GM12891 (cell line): ENCODE data around the gene PAX4.

ENCODE experiments used
- POLR2A ChIP-seq: IDR thresholded peaks from 2 replicates; pipeline ENCODE4 v1.6.1; 2011; ENCODE audit warnings: low read depth, low read length, control low read depth
- POLR2AphosphoS5 ChIP-seq: IDR thresholded peaks from 2 replicates; pipeline ENCODE4 v1.6.1; 2011; ENCODE audit warnings: low read depth, low read length, control low read depth

- TF ChIP-seq POLR2A (no peak), POLR2AphosphoS5 (no peak)
These were observed 37.3 kb downstream of the PAX4 start for GRCh38 chr7:127580612-127581011.
